Measurements from ENCODE around the gene GHR.

The GHR gene

GRCh38 chr5:42461033-42461432, 37.8 kb downstream of the GHR start:
- no peak overlapping the region for H3K4me3 ChIP-seq (ENCODE audit: low read depth, low read length)
- TF ChIP-seq, protein P1, sequence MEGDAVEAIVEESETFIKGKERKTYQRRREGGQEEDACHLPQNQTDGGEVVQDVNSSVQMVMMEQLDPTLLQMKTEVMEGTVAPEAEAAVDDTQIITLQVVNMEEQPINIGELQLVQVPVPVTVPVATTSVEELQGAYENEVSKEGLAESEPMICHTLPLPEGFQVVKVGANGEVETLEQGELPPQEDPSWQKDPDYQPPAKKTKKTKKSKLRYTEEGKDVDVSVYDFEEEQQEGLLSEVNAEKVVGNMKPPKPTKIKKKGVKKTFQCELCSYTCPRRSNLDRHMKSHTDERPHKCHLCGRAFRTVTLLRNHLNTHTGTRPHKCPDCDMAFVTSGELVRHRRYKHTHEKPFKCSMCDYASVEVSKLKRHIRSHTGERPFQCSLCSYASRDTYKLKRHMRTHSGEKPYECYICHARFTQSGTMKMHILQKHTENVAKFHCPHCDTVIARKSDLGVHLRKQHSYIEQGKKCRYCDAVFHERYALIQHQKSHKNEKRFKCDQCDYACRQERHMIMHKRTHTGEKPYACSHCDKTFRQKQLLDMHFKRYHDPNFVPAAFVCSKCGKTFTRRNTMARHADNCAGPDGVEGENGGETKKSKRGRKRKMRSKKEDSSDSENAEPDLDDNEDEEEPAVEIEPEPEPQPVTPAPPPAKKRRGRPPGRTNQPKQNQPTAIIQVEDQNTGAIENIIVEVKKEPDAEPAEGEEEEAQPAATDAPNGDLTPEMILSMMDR (IDR thresholded peaks at IDR 0.05; ENCODE audit: borderline replicate concordance, insufficient read depth, low read depth, low read length): no peak

- TF ChIP-seq, protein P1 (IDR thresholded peaks at IDR 0.05; ENCODE audit: borderline replicate concordance, insufficient read depth, low read depth, low read length): no peak
- no peak overlapping the region for H3K4me3 ChIP-seq (ENCODE audit: low read depth, low read length)
Observed at GRCh38 chr5:42461507-42461906, 38.3 kb downstream of the GHR start.

DNA sequence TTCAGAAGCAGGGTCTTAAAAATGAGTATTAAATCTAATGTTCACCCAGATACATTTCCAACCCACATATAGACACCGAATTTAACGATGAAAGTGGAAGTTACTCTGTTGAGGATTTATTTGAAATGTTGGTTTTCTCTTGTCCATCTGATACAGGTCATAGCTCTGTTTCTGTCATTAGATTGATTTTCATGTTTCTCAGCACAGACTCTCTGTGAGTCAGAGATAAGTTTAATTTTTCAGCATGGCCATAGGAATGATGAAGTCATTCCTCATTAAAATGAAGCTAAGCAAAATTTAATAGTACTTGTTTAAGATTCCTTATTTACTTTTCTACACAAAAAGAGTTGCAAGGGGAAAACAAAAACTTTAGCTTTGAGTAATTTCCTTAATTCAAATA, 38.8 kb downstream of the GHR start:
- H3K4me3 ChIP-seq (ENCODE audit: low read depth, low read length): no peak overlapping the region
- TF ChIP-seq, protein P1 (IDR thresholded peaks at IDR 0.05; ENCODE audit: borderline replicate concordance, insufficient read depth, low read depth, low read length): no peak

GRCh38 chr5:42467572-42467971, 44.3 kb downstream of the GHR start:
- TF ChIP-seq, protein P1 (IDR thresholded peaks at IDR 0.05; ENCODE audit: borderline replicate concordance, insufficient read depth, low read depth, low read length): no peak

DNA sequence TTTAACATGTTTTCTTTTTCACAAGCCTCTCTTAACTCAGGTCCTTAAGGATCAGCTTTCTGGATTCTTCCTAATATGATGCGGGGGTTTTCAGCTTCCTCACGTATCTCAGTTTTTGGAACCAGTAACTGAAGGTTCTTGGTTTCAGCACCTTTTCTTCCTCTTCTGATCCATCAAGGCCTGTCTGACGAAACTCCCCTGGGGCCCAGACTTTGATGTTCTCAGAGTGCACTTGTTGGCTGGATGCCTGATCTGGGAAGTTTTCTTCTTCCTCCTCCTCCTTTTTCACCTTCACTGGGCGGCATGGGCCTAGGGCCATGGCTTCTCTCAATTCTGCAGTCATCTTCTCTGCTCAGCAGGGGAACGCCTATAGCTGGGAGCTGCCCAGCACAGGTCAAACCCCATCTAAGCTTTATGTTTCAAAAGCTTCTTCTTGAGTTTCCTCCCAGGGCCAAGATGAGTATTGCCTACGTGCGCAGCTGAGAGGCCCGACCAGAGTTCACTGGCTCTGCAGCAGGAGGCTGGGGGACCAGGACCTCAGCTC, 44.8 kb downstream of the GHR start:
- no peak overlapping the region for H3K4me3 ChIP-seq (ENCODE audit: low read depth, low read length)

More at GRCh38 chr5:42467572-42467971, 44.3 kb downstream of the GHR start:
- H3K4me3 ChIP-seq (ENCODE audit: low read depth, low read length): no peak overlapping the region

GRCh38 chr5:42483472-42484154, 60.4 kb downstream of the GHR start:
- TF ChIP-seq, protein P1 (IDR thresholded peaks at IDR 0.05; ENCODE audit: borderline replicate concordance, insufficient read depth, low read depth, low read length): no peak
- H3K4me3 ChIP-seq (ENCODE audit: low read depth, low read length): no peak overlapping the region

More for the DNA sequence above, 44.8 kb downstream of the GHR start:
- TF ChIP-seq, protein P1 (IDR thresholded peaks at IDR 0.05; ENCODE audit: borderline replicate concordance, insufficient read depth, low read depth, low read length): no peak

DNA sequence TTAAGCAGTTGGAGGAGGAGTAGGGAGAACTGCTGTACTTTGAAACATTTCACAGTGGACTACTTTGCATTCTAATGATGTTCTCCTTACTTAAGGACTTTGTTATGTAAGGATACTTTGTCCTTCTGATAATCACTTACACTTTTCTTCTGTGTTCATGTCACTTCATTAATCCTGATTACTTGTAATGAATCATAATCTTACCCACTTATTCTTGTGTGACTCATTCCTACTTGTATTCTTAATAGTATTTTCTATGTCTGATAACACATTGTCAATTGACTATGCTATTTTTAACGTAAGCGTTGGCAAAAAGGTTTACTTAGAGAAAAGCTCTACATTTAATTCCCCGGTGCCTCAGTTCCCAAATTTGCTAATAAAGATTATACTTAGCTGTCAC, 63.8 kb downstream of the GHR start:
- H3K4me3 ChIP-seq (ENCODE audit: low read depth, low read length): no peak overlapping the region
- TF ChIP-seq, protein P1 (IDR thresholded peaks at IDR 0.05; ENCODE audit: borderline replicate concordance, insufficient read depth, low read depth, low read length): no peak

Data from GM12875 (cell line).